HG02588 (cell line): ENCODE results near the gene STUM.

Experiments used
- ATAC-seq: cut with Tn5 transposase; IDR thresholded peaks from one replicate; pipeline ENCODE4 v1.9.1; 2021; ENCODE audit warnings: mild to moderate bottlenecking, moderate library complexity; ENCODE audit not compliant: unreplicated experiment

STUM gene

DNA sequence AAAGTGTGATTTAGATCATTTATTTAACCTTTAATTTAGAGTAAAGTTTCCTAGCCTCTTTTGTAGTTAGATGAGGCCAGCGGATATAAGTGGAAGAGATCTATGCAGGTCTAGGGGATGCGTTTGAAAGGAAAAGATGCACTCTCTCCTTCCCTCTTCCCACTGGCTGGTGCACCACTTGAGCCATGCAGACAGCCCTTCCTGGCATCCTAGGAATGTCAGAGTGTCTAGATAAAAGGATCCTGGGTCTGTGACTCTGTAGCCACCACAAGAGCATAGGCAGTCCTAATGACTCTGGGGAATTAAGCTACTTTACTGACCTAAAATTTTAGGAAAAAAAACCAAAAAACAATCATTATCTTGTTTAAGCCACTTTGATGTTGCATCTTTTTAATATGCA, 16.0 kb upstream of the STUM start:
- ATAC-seq: no peak

DNA sequence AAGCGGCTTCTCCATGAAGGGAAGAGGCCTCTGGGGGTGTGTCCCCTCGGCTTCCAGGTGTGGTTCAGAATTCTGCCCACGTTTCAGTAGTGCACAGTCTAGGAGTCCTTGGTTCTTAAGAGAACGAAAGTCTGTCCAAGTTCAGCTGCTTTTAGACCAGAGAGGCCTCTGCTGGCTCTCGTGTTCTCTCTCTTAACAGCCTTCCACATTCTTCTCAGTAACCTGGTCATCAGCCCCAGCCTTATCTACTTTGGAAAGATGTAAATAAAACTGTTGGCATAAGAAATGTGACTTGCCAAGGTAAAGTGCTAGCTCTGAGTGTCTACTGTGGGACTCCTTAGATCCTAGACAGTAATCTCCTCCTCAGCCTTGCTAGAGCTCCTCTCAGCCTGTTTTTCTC, 15.3 kb upstream of the STUM start:
- ATAC-seq: no peak

DNA sequence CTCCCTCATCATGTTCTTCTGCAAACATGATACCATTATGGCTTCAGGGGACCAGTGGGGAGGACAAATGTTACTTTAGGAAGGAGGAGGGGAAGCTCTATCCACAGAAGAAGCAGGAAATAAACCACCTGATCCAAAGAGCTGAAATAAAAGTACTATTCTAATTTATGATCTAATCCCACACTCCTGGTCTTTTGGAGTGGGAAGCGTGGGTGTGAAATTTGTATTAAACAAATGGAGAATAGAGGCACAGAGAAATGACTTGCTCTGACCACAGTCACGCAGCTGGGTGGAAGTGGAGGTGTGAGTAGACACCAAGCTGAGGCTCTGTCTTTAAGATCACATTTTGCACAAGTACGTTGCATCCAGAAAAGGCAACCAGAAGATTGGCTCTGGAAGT, 14.5 kb upstream of the STUM start:
- no peak for ATAC-seq

DNA sequence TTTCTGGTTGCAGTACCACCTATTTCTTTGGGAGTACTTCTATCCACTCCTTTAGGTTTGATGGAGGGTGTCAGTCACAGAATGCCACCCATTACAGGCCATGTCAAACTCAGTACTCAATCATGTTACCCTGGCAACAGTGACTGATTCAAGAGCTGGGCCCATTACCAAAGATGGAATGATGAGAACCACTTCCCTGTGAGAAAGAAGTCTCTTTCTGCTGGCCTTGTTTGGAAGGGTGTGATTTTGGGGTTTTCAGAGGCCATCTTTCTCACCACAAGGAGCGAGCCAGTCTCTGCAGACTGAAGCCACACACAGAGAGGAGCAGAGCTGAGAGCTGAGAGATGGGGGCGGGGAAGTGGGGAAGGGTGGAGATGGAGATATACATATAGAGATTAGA, 13.9 kb upstream of the STUM start:
- ATAC-seq: no peak

DNA sequence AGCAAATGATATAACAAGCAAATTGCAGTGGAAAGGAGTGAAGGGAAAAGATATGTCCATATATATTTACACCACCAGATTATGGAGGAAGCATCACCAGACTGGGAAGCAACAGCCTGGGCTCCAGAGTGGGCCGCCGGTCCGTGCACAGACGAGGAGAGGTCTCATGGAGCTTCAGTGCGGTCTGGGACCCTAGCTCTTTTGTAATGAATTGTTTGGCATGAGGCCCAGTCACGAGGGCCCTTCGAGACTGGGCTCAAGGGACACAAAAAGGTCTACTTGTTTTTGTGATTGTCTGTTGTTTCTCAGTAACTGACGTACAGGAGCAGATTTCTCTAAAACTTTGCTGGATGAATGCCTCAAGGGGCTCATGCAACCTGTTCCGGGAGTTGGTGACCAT, 12.9 kb upstream of the STUM start:
- no peak for ATAC-seq

DNA sequence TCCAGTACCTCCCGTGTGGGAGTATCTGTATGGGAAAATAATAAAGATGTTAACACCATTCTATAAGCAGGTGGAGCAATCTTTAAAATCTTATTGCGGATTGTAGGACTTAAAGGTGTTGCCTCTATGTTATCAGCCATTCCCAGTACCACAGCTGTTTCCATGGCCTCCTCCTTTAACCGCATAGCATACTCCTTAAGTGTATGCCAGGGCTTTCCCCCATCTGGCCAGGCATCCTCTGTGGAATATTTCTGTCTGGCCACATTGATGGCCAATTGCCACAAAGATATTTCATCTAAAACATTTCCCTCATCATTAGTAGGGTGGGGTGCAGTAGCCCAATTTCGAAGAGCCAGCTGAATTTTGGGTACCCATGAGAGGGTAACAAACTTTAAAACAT, 7.3 kb upstream of the STUM start:
- no peak for ATAC-seq

DNA sequence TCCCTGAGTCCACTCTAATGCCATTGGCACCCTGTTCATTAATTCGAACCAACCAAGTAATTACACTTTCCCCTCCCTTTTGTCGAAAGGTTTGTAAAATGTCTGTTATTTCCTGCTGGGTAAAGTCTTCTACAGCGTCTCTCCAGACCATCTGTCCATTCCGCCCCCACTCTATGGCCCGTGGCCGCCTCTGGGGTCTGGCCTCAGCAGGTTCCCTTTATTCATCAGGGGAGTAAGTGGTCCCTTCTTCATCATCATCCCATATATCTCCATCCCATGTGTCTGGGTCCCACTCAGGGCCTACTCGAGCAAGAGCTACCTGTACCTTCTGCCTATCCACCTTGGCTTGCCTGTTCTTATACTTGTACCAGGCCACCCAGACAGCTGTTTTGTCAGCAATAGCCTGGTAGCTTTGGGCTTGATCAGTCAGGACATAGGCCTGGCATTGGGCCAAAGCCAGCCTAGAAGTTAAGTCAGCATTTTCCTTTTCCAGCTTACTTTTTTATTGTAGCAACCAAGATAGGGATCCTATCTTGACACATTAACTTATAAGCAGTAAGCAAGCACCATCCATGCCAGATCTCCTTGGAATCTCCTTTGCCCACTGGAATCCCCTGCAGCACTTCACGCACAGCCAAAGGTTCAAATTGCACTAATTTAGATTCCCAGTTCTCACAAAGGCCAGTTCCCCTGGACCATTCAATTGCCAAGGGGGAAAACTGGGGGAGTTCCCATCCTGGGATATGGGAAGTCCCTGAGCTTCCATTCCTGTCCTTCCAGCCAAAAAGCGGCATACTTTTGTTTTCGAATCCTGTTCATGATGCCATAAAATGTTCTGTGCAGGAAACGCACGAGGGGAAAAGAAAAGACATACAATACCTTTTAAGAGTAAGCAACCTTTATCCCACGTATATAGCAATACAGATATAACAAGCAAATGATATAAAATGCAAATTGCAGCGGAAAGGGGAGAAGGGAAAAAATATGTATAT, 6.6 kb upstream of the STUM start:
- ATAC-seq: no peak

DNA sequence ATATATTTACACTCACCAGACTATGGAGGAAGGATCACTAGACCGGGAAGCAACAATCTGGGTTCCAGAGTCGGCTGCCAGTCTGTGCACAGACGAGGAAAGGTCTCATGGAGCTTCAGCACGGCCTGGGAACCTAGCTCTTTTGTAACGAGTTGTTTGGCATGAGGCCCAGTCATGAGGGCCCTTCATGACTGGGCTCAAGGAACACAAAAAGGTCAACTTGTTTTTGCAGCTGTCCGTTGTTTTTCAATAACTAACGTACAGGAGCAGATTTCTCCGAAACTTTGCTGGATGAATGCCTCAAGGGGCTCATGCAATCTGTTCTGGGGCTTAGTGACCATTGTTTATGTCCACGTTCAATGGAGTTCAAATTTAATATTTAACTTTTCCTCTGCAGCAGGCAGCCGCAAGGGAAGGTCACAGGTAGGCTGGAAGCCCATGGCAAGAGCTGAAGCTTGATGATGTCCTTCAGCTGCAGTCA, 5.9 kb upstream of the STUM start:
- ATAC-seq: no peak

DNA sequence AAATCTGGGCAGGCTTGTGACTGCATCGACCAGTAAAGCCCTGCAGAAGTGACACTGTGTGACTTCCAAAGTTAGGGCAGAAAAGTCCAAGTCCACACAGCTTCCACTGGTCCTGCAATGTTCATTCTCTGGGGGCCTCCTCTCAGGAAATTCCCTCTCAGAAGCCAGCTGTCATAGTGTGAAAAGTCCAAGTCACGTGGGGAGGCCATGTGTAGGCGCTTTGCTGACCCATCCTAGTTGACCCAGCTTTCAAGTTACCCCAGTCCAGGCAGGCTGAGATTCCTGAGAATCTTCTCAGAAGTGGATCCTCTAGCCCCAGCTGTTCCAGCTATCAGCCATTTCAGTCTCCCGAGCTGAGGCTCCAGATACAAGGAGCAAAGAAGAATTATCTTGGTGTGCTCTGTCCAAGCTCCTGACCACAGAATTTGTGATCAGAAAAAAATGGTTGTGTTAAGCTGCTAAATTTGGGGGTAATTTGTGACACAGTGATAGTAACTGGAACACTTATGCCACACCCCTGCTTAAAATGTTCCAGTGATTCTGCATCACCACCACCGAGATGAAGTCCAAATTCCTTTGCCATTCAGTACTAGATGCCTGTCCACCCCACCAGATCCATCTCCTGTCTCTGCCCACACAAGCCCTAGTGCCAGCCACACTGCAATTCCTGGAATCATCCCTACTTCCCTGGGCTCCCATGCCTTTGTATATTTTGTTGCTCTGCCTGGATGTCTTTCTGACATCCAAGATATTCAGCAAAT, 2.5 kb upstream of the STUM start:
- ATAC-seq: no peak

DNA sequence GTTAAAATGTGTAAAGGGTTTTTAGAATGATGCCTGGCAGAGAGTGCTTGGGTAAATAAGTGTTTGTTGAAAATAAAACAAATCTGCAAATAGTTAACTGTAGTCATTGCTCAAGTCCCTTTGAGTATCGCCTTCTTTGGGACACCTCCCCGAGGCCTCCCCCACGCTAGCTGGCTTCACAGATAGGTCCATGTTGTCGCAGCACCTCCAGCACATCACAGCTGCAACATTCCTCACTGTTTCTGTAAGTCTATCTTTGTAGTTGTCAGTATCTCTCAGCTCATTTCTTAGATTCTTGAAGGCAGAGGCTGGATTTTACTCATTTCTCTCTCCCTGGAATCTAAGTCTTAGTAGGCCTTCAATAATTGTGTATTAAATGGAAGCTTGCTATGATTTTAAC, 1.6 kb upstream of the STUM start:
- ATAC-seq: no peak

DNA sequence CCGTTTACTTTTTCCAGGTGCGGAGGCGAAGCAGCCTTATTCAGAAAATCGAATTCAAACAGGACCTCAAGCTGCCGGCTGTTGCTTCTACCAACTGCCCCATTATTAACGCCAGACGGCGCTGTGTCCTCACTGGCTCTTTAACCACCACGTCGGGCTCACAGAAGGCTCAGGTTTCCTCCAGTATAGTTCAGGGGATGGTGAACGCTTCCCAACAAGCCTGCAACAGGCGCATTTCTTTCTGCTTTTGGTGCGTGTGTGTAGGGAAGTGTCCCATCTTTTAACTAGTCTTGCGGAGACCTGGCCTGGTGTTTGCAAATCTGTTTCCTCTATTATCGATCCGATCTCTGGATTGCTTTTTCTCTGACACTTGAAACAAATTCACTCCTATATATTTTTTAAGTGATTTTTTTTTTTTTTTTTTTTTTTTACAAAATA, 791 bp upstream of the STUM start:
- no peak for ATAC-seq

DNA sequence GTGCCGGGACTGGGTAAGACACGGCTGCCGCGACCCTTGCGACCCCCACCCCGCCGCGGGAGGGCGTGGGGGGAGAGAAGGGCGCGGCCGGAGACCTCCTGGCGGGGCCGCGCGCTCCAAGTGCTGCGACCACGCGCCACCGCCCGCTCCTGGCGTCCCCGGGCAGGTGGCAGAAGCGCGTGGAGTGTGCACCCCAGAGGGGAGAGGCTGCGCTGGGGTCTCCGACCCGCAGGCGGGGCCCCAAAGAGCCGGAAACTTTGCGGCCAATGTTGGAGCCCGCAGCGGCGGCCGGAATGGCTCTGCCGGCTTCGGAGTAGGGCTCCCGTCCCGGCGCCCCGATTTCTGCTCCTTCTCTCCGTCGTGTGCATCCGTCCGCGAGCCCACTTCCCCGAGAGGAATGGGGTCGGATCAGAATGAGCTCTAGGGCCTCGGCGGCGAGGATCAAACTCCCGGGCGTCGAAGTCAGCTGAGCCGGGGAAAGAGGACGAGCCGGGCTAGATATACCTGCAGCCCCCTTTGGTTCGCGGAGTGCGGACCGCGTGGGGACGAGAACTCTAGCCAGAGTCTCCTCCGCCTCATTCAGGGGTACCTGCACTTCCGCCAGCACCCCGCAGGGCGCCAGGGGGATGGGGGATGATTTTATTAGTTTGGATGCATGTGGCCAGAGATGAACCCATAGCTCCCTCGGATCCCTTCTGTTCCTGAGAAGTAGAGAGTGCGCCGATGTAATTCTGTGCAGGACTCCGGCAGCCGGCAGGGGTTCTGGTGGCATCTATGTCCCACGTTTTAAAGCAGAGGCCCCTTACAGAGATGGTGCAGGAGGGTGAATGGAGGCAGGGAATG, 751 bp downstream of the STUM start:
- no peak for ATAC-seq

DNA sequence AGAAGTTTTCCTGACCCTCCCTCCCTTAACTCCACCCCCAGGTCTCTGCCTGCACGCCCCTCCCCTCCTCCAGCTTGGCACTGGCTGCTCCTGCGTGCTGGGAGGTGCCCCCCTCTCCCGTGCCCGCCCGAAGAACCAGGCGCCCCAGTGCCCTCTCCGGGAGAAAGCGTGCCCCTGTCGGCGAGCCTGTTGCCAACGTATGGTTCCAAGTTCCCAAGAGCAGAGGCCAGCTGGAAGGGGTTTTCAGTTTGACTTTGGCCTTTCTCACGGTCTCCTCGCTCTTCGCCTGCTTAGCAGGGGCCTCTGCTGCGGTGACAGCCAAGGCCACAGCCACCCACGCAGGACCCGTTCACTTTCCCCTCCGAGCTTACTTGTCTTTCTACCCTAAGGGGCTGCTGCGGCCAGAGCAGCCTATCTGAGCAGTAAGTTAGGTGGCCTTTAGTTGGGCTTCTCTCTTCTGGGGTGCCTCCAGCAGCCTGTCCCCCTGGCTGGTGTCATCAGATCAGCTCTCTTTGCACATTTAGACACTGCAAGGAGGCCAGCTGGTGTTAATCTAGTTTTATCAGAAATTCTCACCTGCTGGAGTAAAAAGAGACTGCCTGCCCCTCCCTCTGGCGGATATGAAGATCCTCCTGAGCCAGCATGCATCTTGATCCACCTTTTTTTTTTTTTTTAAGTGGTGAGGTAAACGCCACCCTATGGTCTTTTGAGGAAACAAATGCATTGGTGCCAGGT, 1.5 kb downstream of the STUM start:
- peak; percentile 58 for ATAC-seq

DNA sequence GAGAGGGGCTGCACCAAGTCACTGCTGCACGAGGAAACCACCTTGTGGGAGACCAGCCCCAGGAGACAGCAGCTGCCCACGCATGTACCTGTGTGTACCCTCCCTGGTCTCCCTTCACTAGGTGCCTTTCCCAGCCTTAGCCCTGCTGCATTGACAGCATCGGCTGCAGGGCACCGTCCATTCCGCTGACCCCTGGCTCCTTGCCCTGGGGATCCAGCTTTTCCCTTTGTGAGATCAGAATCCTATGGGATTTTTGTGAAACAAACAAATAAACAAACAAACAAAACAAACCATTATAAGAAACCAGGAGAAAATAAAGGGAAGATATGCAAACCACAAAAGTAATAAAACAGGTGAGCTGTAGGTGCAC, 2.1 kb downstream of the STUM start:
- no peak for ATAC-seq

DNA sequence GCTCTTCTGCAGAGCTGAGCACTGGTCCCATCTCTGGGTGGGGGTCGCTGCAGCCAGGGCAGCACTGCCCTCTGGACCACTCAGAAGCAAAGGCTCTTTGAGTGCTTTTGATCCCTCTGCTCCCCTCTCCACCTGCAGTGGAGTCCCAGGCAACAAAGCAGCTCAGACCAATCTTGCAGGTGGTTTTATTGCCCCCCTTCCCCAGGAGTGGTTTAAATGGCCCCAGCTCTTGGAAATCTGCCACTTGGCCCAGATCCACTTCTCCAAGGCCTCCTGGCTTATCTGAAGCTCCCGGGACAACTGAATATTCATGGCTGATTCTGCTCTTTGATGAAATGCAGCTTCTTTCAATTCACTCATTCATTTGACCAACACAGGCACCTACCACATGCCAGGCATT, 2.7 kb downstream of the STUM start:
- ATAC-seq: no peak

DNA sequence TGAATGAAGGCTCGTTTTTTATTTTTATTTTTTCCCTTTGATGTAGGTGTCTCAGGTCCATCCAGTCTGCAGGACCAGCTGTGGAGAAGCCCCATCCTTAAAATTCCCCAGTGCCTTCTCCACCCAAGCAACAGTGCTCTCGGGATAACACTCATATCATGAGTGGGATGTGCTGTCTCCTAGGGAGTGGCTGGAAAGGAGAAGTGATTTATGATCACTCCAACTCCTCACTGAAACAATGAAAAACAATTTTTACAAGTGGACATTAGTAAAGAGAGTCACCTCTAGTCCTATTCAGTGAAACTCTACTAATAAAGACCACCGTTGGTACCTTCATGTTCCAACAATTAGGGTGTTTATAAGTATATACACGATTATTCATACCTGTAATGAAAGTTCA, 3.5 kb downstream of the STUM start:
- ATAC-seq: no peak

DNA sequence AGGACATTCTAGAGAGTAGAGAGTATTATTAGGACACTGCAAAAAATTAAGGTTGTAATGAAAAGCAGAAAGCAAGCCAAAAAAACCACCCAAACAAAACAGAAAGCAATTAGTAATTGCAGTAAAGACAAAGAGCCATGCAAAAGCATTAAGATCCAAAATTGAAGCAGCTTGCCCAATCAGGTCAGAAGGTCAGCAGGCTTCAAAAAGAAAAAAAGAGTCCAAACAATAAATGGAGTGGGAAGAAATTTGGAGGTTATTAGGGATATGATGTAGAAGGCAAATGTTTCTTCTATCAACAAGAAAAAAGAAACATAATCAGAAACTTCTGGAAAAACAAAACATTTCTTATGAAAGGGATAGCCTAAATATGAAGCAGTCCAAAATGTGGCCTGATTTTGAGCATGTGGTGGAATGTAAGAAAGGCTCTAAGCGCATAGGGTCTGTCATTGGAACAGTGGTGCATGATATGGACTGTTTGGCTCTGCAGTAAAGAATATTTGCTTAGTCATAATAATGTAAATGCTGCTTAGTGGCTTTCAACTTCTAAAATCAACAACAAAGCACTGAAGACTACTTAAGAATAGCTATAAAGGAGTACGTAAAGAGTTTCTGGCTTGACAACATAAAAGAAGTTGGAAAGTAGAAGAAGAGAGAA, 4.8 kb downstream of the STUM start:
- no peak for ATAC-seq

DNA sequence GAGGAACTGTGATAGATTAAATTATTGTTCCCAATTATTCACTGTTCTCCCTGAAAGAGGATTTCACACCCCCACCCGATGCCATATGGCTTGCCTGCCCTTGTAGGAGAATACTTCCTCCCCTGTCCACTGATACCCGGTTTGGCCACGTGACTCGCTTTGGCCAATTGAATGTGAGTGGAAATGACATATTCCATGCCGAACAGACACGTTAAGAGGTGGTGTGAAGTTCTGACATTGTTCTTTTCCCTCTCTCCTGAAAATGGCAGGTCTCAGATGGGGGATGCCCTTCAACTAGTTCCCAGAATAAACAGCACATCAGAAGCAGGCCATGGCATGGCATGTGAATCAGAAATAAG, 5.3 kb downstream of the STUM start:
- no peak for ATAC-seq

DNA sequence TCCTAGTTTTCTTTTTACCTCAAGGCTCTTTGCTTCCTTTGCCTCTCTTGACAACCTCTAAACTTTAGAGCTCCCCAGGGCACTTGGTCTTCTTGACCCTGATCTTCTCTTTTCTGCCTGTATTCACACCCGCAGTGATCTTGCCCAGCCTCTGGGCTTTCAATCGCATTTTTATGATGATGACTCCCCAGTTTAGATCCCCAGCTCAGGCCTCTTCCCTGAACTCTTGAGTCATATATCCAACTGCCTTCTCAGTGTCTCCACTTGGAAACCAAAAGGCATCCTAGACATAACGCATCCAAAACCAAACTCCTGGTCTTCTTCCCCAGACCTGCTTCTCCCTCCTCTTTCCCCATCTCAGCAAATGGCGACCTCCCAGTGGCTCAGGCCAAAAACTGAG, 6.5 kb downstream of the STUM start:
- no peak for ATAC-seq

DNA sequence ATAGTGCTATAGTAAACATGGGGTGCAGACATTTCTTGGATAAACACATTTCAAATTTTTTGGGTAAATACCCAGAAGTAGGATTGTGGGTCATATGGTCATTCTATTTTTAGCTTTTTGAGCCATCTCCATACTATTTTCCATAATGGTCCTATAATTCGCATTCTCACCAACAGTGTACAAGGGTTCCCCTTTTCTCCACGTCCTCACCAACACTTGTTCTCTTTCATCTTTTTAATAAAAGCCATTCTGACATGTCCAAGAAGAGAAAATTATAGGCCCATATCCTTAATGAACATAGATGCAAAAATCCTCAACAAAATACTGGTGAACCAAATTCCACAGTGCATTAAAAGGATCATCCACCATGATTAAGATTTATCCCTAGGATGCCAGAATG, 8.9 kb downstream of the STUM start:
- ATAC-seq: no peak
